PC-9 (cell line): ENCODE measurements around the gene ZNF692.

ENCODE experiments used
- CTCF ChIP-seq: fragments of 200-600 bp; sonication (generic); conservative IDR thresholded peaks from 2 replicates; pipeline ENCODE4 v1.6.1; 2017; ENCODE audit warnings: mixed run types, antibody characterized with exemption, mild to moderate bottlenecking, moderate library complexity
- EZH2 ChIP-seq: fragments of 200-600 bp; sonication (generic); IDR thresholded peaks from 2 replicates; pipeline ENCODE4 v1.8.0; 2017; ENCODE audit warnings: antibody characterized with exemption, low read depth

- no peak for TF ChIP-seq CTCF
- TF ChIP-seq EZH2 = no peak
Measured at GRCh38 chr1:248838357-248839167, 20.3 kb downstream of the ZNF692 start.
